ENCODE measurements around the gene UBE2J2. TPM values are rescaled to one million over a fixed set of nuclear protein-coding genes. Genes with fewer than 3 reads are reported as not detected.

UBE2J2 gene
- total RNA-seq, 1 experiment from 2014 or later = 182 TPM

DNA sequence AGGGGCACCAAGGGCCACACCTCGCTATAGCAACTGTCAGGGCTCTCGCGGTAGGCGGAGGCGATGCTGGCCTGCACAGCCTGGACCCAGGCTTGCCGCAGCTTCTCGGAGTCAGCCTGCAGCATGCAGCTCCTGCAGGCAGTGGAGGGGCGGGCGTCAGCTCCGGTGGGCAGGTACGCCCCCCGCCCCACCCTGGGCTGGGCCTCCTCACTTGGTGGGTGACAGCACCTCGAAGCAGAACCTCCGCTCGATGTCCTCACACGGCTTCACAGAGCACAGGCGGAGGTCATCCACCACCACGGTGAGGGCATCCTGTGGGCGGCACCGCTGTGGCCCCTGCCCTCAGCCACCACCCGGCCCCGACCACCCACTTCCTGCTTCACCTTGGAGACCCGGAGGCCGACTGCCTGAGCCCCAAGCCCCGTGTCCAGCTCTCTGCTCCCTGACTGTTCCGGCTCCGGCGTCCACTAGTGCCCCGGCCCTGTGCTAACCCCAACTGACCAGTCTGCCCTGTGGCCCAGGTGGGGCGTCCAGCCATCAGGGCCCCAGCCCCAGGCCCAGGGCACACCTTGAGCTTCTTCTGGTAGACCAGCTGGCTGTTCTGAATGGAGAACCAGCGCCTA is 24.3 kb upstream of the UBE2J2 start:
- no peak overlapping the region for H3K4me2 ChIP-seq (ENCODE audit: low read length)
- no peaks in the 10 kb centered on the region for H3K4me1 ChIP-seq (ENCODE audit: insufficient read depth, low read length)
- no peak overlapping the region for H3K9ac ChIP-seq (ENCODE audit: low read length)
- H3K27me3 ChIP-seq (ENCODE audit: low read length) = no peaks in the 10 kb centered on the region
- ATAC-seq = no peak
- BruUV-seq (replicated peaks) = no TSS peak
- TF ChIP-seq, protein P1, sequence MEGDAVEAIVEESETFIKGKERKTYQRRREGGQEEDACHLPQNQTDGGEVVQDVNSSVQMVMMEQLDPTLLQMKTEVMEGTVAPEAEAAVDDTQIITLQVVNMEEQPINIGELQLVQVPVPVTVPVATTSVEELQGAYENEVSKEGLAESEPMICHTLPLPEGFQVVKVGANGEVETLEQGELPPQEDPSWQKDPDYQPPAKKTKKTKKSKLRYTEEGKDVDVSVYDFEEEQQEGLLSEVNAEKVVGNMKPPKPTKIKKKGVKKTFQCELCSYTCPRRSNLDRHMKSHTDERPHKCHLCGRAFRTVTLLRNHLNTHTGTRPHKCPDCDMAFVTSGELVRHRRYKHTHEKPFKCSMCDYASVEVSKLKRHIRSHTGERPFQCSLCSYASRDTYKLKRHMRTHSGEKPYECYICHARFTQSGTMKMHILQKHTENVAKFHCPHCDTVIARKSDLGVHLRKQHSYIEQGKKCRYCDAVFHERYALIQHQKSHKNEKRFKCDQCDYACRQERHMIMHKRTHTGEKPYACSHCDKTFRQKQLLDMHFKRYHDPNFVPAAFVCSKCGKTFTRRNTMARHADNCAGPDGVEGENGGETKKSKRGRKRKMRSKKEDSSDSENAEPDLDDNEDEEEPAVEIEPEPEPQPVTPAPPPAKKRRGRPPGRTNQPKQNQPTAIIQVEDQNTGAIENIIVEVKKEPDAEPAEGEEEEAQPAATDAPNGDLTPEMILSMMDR (conservative IDR thresholded peaks at IDR 0.05; ENCODE audit: low read depth, low read length) = no peak
- TF ChIP-seq EZH2 (IDR thresholded peaks at IDR 0.05; ENCODE audit: low read length, unreplicated experiment) = no peak
- no peak for TF ChIP-seq EZH2phosphoT487 (IDR thresholded peaks at IDR 0.05; ENCODE audit: borderline replicate concordance, low read length)
- no peaks in the 10 kb centered on the region for H3K9me3 ChIP-seq (ENCODE audit: low read length)
- no peaks in the 10 kb centered on the region for H3K79me2 ChIP-seq (ENCODE audit: low read length)
- no peak for DNase-seq
- H2AFZ ChIP-seq (ENCODE audit: low read length) = no peak overlapping the region
- POLR2A ChIA-PET (ENCODE audit: unreplicated experiment) = no interaction called here
- no peak overlapping the region for H3K27ac ChIP-seq (ENCODE audit: low read length)
- no peaks in the 10 kb centered on the region for H3K36me3 ChIP-seq (ENCODE audit: low read depth, low read length)
- CTCF ChIA-PET = no interaction called here
- no peaks in the 10 kb centered on the region for H3F3A ChIP-seq (ENCODE audit: low read length, unreplicated experiment)
- H3K4me3 ChIP-seq (ENCODE audit: low read length) = no peak overlapping the region
- intact Hi-C loops (cut with micrococcal nuclease) = no loop called here
- H3K9me2 ChIP-seq (replicated peaks; ENCODE audit: low read length) = no peaks in the 10 kb centered on the region
- no peaks in the 10 kb centered on the region for H4K20me1 ChIP-seq (ENCODE audit: low read length)

DNA sequence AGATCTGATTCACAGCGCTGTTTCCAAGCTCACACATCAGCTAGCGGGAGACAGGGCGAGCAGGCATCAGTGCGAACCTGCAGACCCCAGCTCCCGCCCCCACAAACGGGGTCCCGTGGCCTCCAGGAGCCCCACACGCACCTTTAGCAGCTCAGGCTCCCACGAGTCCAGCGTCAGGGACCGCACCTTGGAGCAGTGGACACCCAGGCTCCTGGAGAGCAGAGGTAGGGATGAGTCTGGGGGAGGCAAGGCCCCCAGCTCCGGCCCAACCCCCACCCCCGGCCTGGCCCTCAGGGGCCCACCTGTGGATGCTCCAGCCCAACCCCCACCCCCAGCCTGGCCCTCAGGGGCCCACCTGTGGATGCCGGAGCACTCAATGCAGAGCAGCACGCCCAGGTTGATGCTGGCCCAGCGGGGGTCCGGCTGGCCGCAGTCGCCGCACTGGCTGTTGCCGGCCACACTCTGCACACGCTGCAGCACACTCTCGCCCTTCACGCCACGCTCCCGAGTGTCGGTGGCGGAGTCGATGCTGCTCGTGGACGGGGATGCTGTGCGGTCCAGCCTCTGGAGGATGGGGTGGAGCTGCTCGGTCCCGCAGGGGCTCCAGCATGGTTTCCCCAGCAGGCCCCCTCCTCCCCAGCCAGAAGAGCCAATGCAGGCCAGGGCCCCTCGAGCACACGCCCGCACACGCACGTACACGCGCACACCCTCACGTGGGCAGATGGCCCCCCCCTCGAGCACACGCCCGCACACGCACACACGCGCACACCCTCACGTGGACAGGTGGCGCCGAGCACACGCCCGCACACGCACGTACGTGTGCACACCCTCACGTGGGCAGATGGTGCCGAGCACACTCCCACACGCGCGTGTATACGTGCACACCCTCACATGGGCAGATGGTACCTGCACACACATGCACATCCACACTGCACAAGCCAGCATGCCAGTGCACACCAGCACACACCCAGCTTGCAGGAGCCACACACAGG is 22.7 kb upstream of the UBE2J2 start:
- no peak overlapping the region for H3K4me2 ChIP-seq (ENCODE audit: low read length)
- TF ChIP-seq EZH2phosphoT487 (IDR thresholded peaks at IDR 0.05; ENCODE audit: borderline replicate concordance, low read length) (no peak), EZH2 (IDR thresholded peaks at IDR 0.05; ENCODE audit: low read length, unreplicated experiment) (no peak)
- TF ChIP-seq, protein P1 (conservative IDR thresholded peaks at IDR 0.05; ENCODE audit: low read depth, low read length) = no peak
- ATAC-seq = no peak
- H3K4me1 ChIP-seq (ENCODE audit: insufficient read depth, low read length) = peaks cover 4% of the 10 kb centered on the region
- ChIA-PET POLR2A (ENCODE audit: unreplicated experiment) (no interaction called here), CTCF (no interaction called here)
- no peak overlapping the region for H3K27ac ChIP-seq (ENCODE audit: low read length)
- no peaks in the 10 kb centered on the region for H3K9me2 ChIP-seq (replicated peaks; ENCODE audit: low read length)
- no peaks in the 10 kb centered on the region for H3F3A ChIP-seq (ENCODE audit: low read length, unreplicated experiment)
- no peak overlapping the region for H2AFZ ChIP-seq (ENCODE audit: low read length)
- H3K79me2 ChIP-seq (ENCODE audit: low read length) = no peaks in the 10 kb centered on the region
- intact Hi-C loops (cut with micrococcal nuclease) = no loop called here
- H3K36me3 ChIP-seq (ENCODE audit: low read depth, low read length) = no peaks in the 10 kb centered on the region
- no peak for DNase-seq
- H4K20me1 ChIP-seq (ENCODE audit: low read length) = no peaks in the 10 kb centered on the region
- no peaks in the 10 kb centered on the region for H3K9me3 ChIP-seq (ENCODE audit: low read length)
- no peak overlapping the region for H3K9ac ChIP-seq (ENCODE audit: low read length)
- no peak overlapping the region for H3K4me3 ChIP-seq (ENCODE audit: low read length)
- BruUV-seq (replicated peaks) = no TSS peak
- H3K27me3 ChIP-seq (ENCODE audit: low read length) = no peaks in the 10 kb centered on the region

Data from PC-3 (cell line).